ENCODE measurements around the gene EPHA4. TPM values are rescaled to one million over a fixed set of nuclear protein-coding genes. Genes with fewer than 3 reads are reported as not detected.

Gene EPHA4
- total and polyA plus RNA-seq, 4 donors = 0.43 to 2.3 (median 1.1) TPM

DNA sequence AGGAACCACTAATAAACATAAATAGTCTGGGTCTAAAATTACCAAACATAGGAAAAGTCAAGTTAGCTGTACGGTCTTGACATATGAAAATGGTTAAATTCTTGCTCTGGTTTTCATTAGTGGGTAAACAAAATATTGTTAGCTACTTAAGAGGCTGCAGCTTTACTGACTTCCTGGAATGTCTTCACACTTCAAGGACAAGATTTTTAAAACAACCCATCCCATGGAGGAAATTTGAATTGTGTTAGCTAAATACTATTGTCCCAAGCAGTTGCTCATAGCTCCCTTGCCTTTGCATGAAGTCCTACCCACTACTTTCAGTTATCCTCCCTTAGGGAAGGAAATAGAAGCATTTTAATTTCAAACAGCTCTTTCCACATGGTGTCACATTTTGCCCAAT, 128.5 kb downstream of the EPHA4 start:
- H3K36me3 ChIP-seq (ENCODE audit: control insufficient read depth in 4 of 4, insufficient read depth in 3 of 4, low read depth in 1 of 4, low read length in 3 of 4) = peaks cover 0 to 4% (median 0%) of the 10 kb centered on the region in 4 donors
- no peaks in the 10 kb centered on the region for H3K4me1 ChIP-seq (ENCODE audit: control insufficient read depth in 4 of 4, insufficient read depth in 4 of 4, low read length in 3 of 4)
- H3K9ac ChIP-seq (ENCODE audit: low read depth in 1 of 2, low read length in 2 of 2) = no peak overlapping the region
- 94% methylated on average over 1 of the region's 1 CpG for WGBS
- H3K27ac ChIP-seq (ENCODE audit: low read depth in 1 of 2, low read length in 2 of 2) = no peak overlapping the region
- TF ChIP-seq TAF1 (conservative IDR thresholded peaks at IDR 0.05) (no peak), NR2F2 (IDR thresholded peaks at IDR 0.05) (no peak), ZBTB33 (IDR thresholded peaks at IDR 0.05) (no peak), JUND (IDR thresholded peaks at IDR 0.05) (no peak), GABPA (IDR thresholded peaks at IDR 0.05 in 1 of 2, conservative IDR thresholded peaks at IDR 0.05 in 1 of 2) (no peak), FOXA2 (IDR thresholded peaks at IDR 0.05) (no peak), RAD21 (IDR thresholded peaks at IDR 0.05) (no peak), HNF4G (IDR thresholded peaks at IDR 0.05) (no peak), EGR1 (IDR thresholded peaks at IDR 0.05; ENCODE audit: low read depth in 2 of 2) (no peak), FOXA1 (IDR thresholded peaks at IDR 0.05) (no peak), ATF3 (IDR thresholded peaks at IDR 0.05) (no peak), HNF4A (conservative IDR thresholded peaks at IDR 0.05) (no peak), SP1 (IDR thresholded peaks at IDR 0.05) (no peak), RXRA (IDR thresholded peaks at IDR 0.05) (no peak), REST (IDR thresholded peaks at IDR 0.05) (no peak), YY1 (IDR thresholded peaks at IDR 0.05) (no peak)
- TF ChIP-seq, protein P1, sequence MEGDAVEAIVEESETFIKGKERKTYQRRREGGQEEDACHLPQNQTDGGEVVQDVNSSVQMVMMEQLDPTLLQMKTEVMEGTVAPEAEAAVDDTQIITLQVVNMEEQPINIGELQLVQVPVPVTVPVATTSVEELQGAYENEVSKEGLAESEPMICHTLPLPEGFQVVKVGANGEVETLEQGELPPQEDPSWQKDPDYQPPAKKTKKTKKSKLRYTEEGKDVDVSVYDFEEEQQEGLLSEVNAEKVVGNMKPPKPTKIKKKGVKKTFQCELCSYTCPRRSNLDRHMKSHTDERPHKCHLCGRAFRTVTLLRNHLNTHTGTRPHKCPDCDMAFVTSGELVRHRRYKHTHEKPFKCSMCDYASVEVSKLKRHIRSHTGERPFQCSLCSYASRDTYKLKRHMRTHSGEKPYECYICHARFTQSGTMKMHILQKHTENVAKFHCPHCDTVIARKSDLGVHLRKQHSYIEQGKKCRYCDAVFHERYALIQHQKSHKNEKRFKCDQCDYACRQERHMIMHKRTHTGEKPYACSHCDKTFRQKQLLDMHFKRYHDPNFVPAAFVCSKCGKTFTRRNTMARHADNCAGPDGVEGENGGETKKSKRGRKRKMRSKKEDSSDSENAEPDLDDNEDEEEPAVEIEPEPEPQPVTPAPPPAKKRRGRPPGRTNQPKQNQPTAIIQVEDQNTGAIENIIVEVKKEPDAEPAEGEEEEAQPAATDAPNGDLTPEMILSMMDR (IDR thresholded peaks at IDR 0.05; ENCODE audit: low read depth, low read length, missing input control) = no peak
- TF ChIP-seq, protein P2, sequence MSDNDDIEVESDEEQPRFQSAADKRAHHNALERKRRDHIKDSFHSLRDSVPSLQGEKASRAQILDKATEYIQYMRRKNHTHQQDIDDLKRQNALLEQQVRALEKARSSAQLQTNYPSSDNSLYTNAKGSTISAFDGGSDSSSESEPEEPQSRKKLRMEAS (IDR thresholded peaks at IDR 0.05) = no peak
- no peaks in the 10 kb centered on the region for H3K9me3 ChIP-seq (ENCODE audit: control insufficient read depth in 4 of 4, low read length in 3 of 4)
- no peaks in the 10 kb centered on the region for H3K27me3 ChIP-seq (ENCODE audit: control insufficient read depth in 4 of 4, insufficient read depth in 4 of 4, low read length in 3 of 4)
- no peak overlapping the region for H3K4me3 ChIP-seq (ENCODE audit: low read depth in 1 of 3, low read length in 3 of 3)
- no peak for DNase-seq (ENCODE audit: low spot score)

Data from liver (tissue), 9 donors.